Measurements from ENCODE around the gene BIRC5.
A peak's percentile ranks its signal among the peaks of the same experiment; 100 is the strongest.

BIRC5 gene

GRCh38 chr17:78256707-78257591, 42.9 kb downstream of the BIRC5 start:
- no peak for DNase-seq (ENCODE audit: low read depth in 2 of 2)

DNA sequence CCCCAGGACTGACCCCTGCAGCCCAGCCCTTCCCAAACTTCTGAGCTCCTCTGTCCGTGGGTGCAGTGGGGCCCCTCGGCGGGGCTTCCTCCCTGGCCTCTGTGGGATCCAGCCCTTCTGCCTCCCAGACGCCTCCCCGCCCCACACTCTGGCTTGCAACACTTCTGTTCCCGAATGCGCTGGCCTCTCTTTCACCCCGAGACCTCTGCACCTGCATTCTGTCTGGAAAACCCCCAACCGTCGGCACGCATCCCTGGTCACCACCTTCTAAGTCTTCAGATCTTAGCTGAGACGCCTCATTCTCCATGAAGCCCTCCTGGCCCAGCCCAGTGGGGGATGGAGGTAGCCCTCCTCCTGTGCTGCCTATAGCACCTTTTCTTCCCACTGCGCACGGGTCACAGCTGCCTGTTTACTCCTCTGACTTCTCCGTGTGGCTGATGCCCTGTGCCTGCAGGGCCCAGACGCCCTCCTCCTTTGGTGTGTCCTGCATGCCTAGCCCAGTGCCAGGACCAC, 43.8 kb downstream of the BIRC5 start:
- DNase-seq (ENCODE audit: low read depth in 2 of 2) = no peak

DNA sequence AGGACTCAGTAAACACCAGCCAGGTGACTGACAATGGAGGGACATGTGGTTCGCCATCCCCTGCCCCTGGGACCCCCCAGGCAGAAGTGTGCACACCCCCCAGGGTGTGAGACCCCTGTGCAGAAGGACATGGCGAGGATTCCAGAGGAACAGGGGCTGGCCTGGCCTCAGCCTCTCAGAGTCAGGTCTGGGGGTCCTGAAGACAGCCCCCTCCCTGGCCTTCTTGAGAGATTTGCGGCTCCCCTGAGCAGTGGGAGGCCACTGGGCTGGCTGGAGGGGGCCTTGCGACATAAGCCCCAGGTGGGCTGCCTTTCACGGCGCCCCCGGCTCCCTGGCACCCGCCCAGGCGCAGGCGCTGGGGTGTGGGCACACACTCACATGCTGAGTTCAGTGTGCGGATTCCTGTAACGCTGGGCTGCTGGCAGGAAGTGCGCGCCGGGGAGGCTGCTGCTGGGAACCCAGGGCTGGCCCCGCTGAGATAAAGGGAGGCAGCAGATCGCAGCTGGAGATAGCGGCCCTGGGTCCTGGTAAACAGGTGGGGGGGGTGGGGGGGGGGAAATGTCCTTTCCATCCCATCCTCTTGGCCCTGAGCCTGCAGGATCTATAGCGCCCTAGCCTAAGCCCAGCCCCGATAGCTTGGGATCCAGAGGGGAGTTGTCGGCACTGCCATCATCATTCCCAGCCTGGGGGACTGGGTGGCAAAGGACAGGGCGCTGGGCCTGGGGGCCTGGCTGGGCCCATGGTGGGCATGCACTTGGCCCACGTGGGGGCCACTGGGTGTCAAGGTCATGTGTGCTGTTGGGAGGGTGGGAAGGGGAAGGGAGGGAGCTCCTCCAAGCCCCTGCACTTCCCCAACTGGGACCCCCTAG, 44.5 kb downstream of the BIRC5 start:
- peak; percentile 61 to 67 for DNase-seq (ENCODE audit: low read depth in 2 of 2)

DNA sequence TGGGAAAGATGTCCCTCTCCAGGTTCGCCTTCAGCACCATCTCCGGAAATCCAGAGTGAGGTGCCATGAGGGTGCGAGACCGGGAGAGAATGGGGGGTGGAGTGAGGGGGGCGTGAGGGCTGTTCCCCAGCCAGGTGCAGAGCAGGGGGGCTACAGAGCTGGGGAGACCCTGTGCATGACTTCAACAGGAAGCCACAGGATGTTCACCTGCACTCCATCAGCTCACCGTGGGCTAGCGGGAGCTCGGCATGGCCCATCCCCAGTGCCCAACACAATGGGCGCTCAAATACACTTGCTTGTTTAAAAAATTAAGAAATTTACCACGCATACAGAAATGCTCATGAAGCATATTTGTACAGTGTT, 45.1 kb downstream of the BIRC5 start:
- no peak for DNase-seq (ENCODE audit: low read depth in 2 of 2)

DNA sequence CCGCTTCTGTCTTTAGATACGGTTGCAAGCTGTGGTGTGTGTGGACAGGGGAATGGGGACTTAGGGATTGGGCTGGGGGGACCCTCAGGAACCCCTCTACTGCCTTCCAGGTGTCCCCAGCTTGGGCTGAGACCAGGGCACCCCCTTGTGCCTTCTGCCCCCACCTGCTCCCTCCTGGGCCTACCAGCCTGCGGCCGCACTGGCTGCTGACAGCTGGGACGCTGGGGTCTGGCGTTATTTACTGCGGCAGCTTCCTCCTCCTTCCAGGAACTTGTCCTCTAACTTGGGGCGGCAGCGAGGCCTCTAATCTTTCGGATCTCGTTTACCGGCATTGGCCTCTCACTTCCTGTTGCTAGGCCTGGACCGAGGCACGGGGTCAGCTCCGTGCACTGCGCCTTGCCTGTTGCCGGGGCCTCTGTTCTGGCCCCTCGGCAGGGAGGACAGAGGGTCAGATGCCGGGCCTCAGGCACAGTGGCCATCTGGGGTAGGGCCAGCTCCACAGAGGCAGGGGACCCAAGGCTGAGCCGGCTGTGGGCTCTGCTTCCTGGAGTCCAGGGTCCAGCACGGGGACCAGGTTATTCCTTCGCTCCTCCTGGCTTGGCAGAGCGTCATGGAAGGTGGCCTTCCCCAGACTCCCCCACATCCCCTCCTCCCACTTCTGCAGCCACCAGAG, 49.1 kb downstream of the BIRC5 start:
- DNase-seq (ENCODE audit: low read depth in 2 of 2) = no peak

GRCh38 chr17:78263736-78264340, 49.8 kb downstream of the BIRC5 start:
- no peak for DNase-seq (ENCODE audit: low read depth in 2 of 2)

GRCh38 chr17:78264590-78264989, 50.5 kb downstream of the BIRC5 start:
- DNase-seq (ENCODE audit: low read depth in 2 of 2) = no peak

DNA sequence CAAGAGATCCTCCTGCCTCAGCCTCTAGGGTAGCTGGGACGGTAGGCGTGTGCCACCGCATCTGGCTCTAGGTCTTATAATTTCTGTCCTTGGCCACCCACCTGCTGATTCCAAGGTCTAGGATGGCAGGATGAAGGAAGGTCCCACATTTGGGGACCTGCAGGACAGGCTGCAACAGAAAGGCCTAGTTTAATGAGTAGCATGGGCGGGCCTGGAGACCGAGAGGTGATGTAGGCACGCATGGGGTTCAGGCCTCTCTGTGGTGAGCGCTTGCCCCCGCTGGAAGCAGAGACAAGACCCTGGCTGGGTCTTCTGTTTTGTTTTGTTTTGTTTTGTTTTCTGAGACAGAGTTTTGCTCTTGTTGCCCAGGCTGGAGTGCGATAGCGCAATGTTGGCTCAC, 51.1 kb downstream of the BIRC5 start:
- DNase-seq (ENCODE audit: low read depth in 2 of 2) = no peak

DNA sequence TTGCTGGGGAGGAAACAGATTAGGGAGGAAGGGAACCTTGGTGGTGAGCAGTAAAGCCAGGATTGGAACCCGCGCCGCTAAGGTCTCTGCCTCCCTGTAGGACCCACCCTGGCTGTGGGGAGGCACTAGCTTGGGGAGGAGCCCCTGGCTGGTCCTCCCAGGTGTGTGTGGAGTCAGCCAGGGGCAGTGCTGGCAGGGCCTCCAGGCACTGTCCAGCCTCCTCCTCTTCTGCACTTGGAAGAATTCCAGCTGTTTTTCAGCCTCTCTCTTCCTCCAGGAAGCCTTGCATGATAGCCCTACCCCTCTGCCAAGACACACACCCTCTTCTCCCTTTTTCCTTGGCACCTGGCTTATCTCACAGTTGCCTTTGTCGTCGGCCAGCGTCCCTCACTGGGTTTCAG, 52.2 kb downstream of the BIRC5 start:
- DNase-seq (ENCODE audit: low read depth in 2 of 2) = no peak

DNA sequence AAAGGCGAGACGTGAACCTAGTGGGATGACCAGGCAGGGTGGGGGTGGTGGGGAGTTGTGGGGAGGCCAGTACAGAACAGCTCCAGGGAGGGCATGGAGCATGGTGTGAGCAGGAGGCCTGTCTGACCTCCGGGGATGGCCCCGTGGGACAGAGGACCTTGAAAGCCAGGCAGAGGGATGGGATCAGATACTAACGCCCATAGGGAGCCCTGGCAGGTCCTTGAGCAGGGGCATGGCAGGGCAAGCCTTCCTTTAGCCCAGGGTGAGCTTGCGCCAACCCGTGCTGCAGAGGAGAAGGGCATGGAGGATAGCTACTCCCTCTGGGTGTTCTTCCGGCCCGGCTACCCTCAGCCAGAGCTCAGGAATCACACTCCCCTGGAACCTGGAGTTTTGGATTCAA, 52.7 kb downstream of the BIRC5 start:
- no peak for DNase-seq (ENCODE audit: low read depth in 2 of 2)

- DNase-seq (ENCODE audit: low read depth in 2 of 2) = no peak
These were observed 53.4 kb downstream of the BIRC5 start for GRCh38 chr17:78267253-78268073.

DNA sequence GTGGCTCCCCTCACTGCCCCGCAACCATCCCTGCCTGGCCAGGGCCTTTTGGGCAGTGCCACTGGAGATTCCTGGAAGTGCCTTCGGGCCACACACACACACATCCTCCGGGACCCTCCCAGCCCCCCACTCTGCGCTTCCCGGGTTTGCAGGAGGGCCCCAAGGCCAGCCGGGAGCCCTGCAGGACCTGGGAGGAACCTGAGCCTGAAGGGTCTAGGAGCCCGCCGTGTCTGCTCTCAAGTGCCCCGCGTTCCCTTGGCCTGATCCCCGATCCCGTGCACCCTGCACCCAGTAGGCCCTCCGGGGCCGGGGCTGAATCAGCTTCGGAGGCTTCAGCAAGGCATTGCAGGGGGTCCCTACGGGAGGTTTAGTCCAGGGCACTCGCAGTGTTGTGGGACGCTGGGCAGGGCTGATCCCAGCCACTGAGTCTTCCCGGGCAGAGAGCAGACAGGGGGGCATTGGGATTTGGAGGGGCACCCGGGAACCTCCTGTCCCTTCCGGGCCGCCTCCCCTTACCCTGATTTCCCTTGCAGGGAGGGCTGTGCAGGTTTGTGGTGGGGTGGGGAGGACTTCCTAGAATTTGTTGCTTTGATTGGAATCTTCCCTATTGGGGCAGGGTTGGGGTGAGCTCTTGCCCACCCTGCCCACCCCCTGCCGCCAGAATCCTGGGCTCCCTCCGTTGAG, 54.3 kb downstream of the BIRC5 start:
- no peak for DNase-seq (ENCODE audit: low read depth in 2 of 2)

GRCh38 chr17:78268951-78269905, 55.2 kb downstream of the BIRC5 start:
- no peak for DNase-seq (ENCODE audit: low read depth in 2 of 2)

DNA sequence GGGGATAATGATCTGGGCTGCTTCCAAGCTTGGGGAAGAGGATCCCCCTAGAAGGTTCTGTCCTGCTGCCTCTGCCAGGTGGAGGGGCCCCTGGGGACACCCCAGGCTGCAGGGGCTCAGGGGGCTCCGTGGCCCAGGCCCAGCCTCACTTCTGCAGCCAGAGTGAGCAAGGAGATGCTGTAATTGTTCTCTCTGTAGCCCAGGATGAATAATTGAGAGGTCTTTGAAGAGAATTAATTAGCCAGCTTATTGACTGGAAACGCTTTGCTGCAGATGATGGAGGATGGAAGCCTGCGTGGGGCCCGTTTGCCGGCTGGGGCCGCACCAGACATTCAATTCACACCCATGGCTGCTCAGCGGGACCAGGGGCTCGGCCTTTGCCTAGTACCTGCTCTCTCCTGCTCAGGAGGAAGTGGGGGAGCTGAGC, 55.9 kb downstream of the BIRC5 start:
- DNase-seq (ENCODE audit: low read depth in 2 of 2) = no peak

DNA sequence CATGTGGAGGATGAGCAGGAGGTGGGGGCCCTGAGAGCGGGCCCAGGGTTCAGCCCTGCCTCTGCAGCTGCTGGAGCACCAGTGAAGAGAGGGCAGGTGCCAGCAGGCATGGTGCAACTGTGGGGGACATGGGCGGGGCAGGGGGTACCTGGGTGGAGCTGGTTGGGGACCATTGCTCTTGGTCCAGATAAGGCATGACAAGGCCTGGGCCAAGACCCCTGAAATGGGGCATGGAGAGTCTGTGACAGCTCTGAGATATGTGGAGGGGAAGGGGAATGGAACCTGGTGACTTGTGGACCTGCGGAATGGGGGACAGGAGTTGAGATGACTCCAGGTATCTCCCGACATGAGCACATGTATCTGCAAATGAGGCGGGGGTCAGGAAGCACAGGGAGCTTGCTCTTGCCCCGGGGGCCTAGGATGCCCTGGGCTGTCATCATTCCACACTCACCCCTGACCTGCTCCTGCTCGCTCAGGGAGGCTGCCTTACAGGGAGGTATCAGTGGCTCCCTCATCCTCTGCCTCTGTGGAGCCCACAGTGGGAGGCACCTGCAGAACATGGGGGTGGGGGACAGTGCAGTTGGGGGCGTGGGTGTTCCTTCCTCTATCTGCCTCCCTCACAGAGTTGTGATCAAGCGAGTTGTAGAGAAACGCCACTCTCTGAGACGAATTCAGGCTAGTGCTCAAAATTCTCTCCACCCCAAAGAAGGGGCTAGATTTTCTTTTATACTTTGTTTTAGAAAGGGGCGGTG, 57.5 kb downstream of the BIRC5 start:
- DNase-seq (ENCODE audit: low read depth in 2 of 2) = no peak

GRCh38 chr17:78272181-78272913, 58.3 kb downstream of the BIRC5 start:
- peak; percentile 47 to 51 for DNase-seq (ENCODE audit: low read depth in 2 of 2)

DNA sequence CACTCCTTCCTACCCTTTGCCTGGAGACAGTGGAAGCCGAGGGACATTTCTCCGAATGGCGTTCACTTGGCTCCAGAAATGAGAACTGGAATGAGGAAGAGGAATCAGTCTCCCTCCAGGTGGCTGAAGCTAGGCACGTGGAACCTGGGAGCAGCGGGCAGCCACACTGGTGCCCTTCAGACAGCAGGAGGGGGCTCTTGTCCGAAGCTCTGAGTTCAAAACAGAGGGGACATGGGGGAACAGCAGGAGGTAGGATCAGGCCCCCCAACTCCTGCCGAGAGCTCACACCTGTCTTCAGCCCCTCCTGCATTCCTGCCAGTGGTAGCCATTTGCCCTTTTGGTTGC, 58.8 kb downstream of the BIRC5 start:
- no peak for DNase-seq (ENCODE audit: low read depth in 2 of 2)

DNA sequence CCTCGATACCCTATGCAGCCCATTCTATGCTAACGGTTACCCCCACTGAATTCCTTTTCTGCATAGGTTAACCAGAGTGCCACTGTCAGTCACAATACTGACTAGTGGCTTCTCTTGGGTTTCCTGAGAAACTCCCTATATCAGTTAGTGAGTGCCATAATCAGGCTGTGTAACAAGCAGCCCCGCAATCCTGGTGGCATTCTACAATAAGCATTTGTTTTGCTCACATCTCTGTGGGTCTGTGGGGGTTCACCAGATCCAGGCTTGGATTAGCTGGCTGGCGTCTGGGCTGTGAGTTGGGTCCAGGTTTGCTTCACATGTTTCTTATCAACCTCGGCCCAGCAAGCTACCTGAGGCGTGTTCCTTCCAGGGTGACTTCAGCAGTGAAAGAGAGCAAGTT, 59.8 kb downstream of the BIRC5 start:
- DNase-seq (ENCODE audit: low read depth in 2 of 2) = no peak
